Measurements from ENCODE around the gene SYCP2L.
"Not testable (repeated sequence)": the region's sequence is repeated elsewhere in the genome, so short reads cannot be mapped to it uniquely, and the experiment has no call there.

The SYCP2L gene

GRCh38 chr6:10886691-10887502 lies at the start of gene SYCP2L:
TSS of gene SYCP2L (plus strand) at chr6:10887052. CDS start at chr6:10887127, 75 bp downstream.
- DNase-seq, result no peak

- no peak for DNase-seq
Measured at GRCh38 chr6:10837622-10837994, 49.2 kb upstream of the SYCP2L start.

GRCh38 chr6:10837995-10838793 lies 48.7 kb upstream of the SYCP2L start, which contains the start of gene MAK:
TSS of gene MAK (minus strand) at chr6:10838539. CDS start at chr6:10830648, 7,891 bp downstream.
- DNase-seq, result peak; percentile 78

- no peak for DNase-seq
Measured at GRCh38 chr6:10838794-10839333, 48.0 kb upstream of the SYCP2L start.

GRCh38 chr6:10843554-10843953 lies 43.3 kb upstream of the SYCP2L start:
- DNase-seq, result no peak

DNA sequence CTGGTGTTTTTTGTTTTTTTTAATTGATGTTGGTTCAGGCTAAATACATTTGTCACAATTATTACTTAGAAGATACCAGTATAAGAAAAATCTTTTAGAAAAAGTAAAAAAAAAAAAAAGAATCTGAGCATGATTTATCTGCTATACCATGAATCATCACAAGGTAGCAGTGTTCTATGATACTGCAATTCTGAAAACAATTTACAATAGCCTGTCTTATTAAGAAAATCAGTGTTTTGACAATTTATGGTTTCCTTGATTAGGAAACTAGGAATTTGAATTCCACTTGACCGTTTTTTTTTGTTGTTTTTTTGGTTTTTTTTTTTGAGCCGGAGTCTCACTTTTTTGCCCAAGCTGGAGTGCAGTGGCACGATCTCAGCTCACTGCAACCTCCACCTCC lies 39.2 kb upstream of the SYCP2L start:
- DNase-seq, result no peak

DNA sequence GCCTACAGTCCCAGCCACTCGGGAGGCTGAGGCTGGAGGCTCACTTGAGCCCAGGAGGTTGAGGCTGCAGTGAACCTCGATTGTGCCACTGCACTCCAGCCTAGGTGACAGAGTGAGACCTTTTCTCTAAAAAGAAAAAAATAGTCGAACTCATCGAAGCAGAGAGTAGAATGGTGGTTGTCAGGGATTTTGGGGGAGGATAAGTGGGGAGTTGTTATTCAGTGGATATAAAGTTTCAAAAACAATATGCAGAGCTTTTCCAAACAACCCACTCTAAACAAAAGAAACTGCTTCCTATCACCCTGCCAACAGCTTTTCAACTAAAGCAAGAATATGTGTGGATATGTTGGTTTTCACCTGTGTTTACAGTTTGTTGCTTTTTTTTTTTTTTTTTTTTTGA lies 37.0 kb upstream of the SYCP2L start:
- DNase-seq, result no peak

- DNase-seq, result no peak
Measured at GRCh38 chr6:10850728-10851127, 36.1 kb upstream of the SYCP2L start.

DNA sequence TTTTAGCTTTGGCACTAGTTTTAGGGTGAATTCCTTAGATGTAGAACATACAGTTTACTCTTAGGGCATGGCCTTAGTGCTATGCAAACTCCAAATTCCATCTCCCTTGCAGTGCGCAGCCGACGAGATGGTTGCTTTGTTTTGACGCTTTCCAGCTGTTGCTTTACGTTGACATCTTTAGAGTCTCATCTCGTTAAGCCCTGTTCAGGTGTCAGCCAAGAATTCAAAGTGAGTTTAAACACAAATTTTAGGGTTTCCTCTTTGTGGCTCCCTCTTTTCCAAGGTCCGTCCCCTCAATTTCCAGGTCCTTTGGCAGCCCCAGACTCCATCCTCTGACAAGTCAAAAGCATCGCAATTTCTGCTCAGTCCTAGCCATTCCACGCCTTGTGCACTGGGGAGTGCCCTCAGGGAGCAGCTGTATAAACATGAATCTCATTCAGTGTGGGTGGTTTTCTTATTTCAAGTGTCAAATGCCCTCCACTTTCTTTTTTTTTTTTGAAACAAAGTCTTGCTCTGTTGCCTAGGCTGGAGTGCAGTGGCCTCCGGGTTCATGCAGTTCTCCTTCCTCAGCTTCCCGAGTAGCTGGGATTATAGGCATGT lies 34.4 kb upstream of the SYCP2L start:
- no peak for DNase-seq

DNA sequence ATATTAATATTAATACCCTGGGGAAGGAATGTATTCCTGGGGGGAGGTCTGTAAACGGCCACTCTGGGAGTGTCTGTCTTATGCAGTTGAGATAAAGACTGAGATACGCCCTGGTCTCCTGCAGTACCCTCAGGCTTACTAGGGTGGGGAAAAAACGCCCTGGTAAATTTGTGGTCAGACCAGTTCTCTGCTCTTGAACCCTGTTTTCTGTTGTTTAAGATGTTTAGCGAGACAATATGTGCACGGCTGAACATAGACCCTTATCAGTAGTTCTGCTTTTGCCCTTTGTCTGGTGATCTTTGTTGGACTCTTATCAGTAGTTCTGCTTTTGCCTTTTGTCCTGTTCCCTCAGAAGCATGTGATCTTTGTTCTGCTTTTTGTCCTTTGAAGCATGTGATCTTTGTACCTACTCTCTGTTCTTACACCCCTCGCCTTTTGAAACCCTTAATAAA lies 33.0 kb upstream of the SYCP2L start:
- DNase-seq, result not testable (repeated sequence)

GRCh38 chr6:10854922-10855632 lies 31.8 kb upstream of the SYCP2L start:
- no peak for DNase-seq

GRCh38 chr6:10857259-10857658 lies 29.6 kb upstream of the SYCP2L start:
- no peak for DNase-seq

GRCh38 chr6:10861086-10861485 lies 25.8 kb upstream of the SYCP2L start:
- DNase-seq, result no peak

DNA sequence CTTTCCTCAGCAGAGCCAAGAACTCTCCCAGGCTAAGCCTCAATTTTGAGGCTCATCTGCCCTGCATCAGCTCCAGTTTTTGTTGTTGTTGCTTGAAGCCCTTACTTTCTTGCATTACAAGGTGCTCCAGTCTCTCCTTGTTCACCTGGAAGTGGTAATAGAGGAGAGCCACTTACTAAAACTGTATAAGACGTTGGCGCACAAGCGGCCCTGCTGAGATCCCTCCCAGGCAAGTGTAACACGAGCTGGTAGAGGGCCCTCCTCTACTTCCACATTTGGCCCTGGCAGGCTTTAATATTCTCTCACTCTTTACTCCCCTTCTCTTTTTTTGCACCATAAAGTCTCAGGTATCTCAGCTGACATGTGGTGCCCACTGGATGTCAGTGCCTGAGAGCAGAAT lies 24.5 kb upstream of the SYCP2L start:
- no peak for DNase-seq

DNA sequence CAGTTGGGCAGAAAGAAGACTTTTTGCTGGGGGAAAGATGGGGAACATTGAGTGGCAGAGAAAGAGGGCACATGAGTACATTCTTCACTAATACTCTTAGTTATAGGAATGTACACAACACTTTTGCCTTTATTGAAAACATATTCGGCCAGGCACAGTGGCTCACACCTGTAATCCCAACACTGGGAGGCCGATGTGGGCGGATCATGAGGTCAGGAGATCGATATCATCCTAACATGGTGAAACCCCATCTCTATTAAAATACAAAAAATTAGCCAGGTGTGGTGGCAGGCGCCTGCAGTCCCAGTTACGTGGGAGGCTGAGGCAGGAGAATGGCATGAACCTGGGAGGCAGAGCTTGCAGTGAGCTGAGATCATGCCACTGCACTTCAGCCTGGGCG lies 23.8 kb upstream of the SYCP2L start:
- DNase-seq, result not testable (repeated sequence)

GRCh38 chr6:10866709-10867108 lies 20.1 kb upstream of the SYCP2L start:
- DNase-seq, result not testable (repeated sequence)

- DNase-seq, result no peak
Measured at GRCh38 chr6:10867952-10868351, 18.9 kb upstream of the SYCP2L start.

- DNase-seq, result no peak
Measured at GRCh38 chr6:10873374-10873773, 13.5 kb upstream of the SYCP2L start.

DNA sequence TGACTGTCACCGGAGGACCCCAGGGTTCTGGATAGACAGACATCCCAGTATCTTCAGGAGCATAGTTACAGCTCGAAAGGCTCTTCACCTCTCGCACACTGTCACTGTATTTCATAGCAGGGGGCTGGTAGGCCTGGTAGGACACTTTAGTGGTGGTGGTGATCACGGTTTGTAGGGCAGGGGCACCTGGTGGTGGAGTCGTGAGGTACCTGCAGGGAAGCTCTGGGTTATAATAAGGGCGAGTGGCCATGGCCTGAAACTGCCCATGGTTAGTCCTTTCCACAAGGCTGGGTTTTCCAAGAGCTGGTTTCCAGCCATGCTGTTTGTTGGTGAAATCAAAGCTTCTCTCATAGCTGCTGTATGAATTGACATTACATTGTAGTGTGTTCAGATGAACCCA lies 12.6 kb upstream of the SYCP2L start:
- DNase-seq, result no peak

- no peak for DNase-seq
Measured at GRCh38 chr6:10875026-10875425, 11.8 kb upstream of the SYCP2L start.

GRCh38 chr6:10877012-10877411 lies 9.8 kb upstream of the SYCP2L start:
- no peak for DNase-seq

- no peak for DNase-seq
Measured at GRCh38 chr6:10877871-10878270, 9.0 kb upstream of the SYCP2L start.

GRCh38 chr6:10880366-10880765 lies 6.5 kb upstream of the SYCP2L start:
- DNase-seq, result no peak
